GM18517 (cell line): ENCODE results near the gene JARID2.

Experiments used
- ATAC-seq: cut with Tn5 transposase; IDR thresholded peaks from one replicate; pipeline ENCODE4 v1.9.1; 2021; ENCODE audit warnings: mild to moderate bottlenecking, moderate library complexity; ENCODE audit not compliant: unreplicated experiment

The JARID2 gene

GRCh38 chr6:15330174-15330944, 84.5 kb downstream of the JARID2 start:
- no peak for ATAC-seq

GRCh38 chr6:15331143-15331542, 85.3 kb downstream of the JARID2 start:
- ATAC-seq: peak; percentile 33

- ATAC-seq: no peak
These were observed 85.9 kb downstream of the JARID2 start for GRCh38 chr6:15331629-15332251.

- ATAC-seq: no peak
These were observed 86.6 kb downstream of the JARID2 start for GRCh38 chr6:15332446-15332845.

- no peak for ATAC-seq
These were observed 89.5 kb downstream of the JARID2 start for GRCh38 chr6:15335385-15335784.

- no peak for ATAC-seq
These were observed 90.0 kb downstream of the JARID2 start for GRCh38 chr6:15335916-15336315.

- ATAC-seq: no peak
These were observed 91.2 kb downstream of the JARID2 start for GRCh38 chr6:15336900-15337560.

- no peak for ATAC-seq
These were observed 91.7 kb downstream of the JARID2 start for GRCh38 chr6:15337582-15337981.

- no peak for ATAC-seq
These were observed 92.6 kb downstream of the JARID2 start for GRCh38 chr6:15338476-15338875.

- ATAC-seq: no peak
These were observed 93.2 kb downstream of the JARID2 start for GRCh38 chr6:15339081-15339480.

- ATAC-seq: no peak
These were observed 94.3 kb downstream of the JARID2 start for GRCh38 chr6:15340105-15340601.

GRCh38 chr6:15340775-15341174, 94.9 kb downstream of the JARID2 start:
- ATAC-seq: peak; percentile 62

- ATAC-seq: no peak
These were observed 95.6 kb downstream of the JARID2 start for GRCh38 chr6:15341311-15342001.

- ATAC-seq: no peak
These were observed 96.2 kb downstream of the JARID2 start for GRCh38 chr6:15342114-15342513.

- ATAC-seq: no peak
These were observed 97.8 kb downstream of the JARID2 start for GRCh38 chr6:15343490-15344191.

GRCh38 chr6:15344192-15344519, 98.3 kb downstream of the JARID2 start:
- no peak for ATAC-seq

- ATAC-seq: no peak
These were observed 99.0 kb downstream of the JARID2 start for GRCh38 chr6:15344831-15345230.

- no peak for ATAC-seq
These were observed 100.4 kb downstream of the JARID2 start for GRCh38 chr6:15346315-15346714.

GRCh38 chr6:15348528-15348927, 102.7 kb downstream of the JARID2 start:
- ATAC-seq: no peak

GRCh38 chr6:15349379-15349778, 103.5 kb downstream of the JARID2 start:
- no peak for ATAC-seq
